ENCODE results near the gene ASPRV1. TPM values are rescaled to one million over a fixed set of nuclear protein-coding genes. Genes with fewer than 3 reads are reported as not detected.

ASPRV1 gene
- total and polyA plus RNA-seq, 9 donors, result 2.1 to 3.7 (median 2.8) TPM

Other genes with a start within 250 kb of the ASPRV1 start
- 20.2 TPM for gene ANXA4, start 219.5 kb downstream of the ASPRV1 start, total RNA-seq
- 10 to 100 TPM; 24.7 to 51.1 (median 31.0) TPM for gene ANXA4, start 219.5 kb downstream of the ASPRV1 start, polyA plus RNA-seq (ENCODE audit: insufficient read depth in 1 of 8, insufficient read length in 8 of 8, low replicate concordance in 1 of 8)
- 7.5 TPM for gene GMCL1, start 132.0 kb downstream of the ASPRV1 start, total RNA-seq
- 10 to 100 TPM in 4 of 8 donors, 1 to 10 TPM in 4; 8.7 to 13.2 (median 10.0) TPM for gene GMCL1, start 132.0 kb downstream of the ASPRV1 start, polyA plus RNA-seq (ENCODE audit: insufficient read depth in 1 of 8, insufficient read length in 8 of 8, low replicate concordance in 1 of 8)
- 62.6 TPM for gene SNRNP27, start 67.7 kb downstream of the ASPRV1 start, total RNA-seq
- gene SNRNP27, start 67.7 kb downstream of the ASPRV1 start, polyA plus RNA-seq (ENCODE audit: insufficient read depth in 1 of 8, insufficient read length in 8 of 8, low replicate concordance in 1 of 8), result 10 to 100 TPM; 63.5 to 73.9 (median 70.3) TPM
- gene MXD1, start 46.5 kb downstream of the ASPRV1 start, total RNA-seq, result 2.7 TPM
- gene MXD1, start 46.5 kb downstream of the ASPRV1 start, polyA plus RNA-seq (ENCODE audit: insufficient read depth in 1 of 8, insufficient read length in 8 of 8, low replicate concordance in 1 of 8), result 1 to 10 TPM; 4.1 to 7.2 (median 5.3) TPM
- gene PCBP1, start 125.8 kb upstream of the ASPRV1 start, total RNA-seq, result 36.1 TPM
- 100 to 1,000 TPM; 269 to 318 (median 299) TPM for gene PCBP1, start 125.8 kb upstream of the ASPRV1 start, polyA plus RNA-seq (ENCODE audit: insufficient read depth in 1 of 8, insufficient read length in 8 of 8, low replicate concordance in 1 of 8)
- 12.6 TPM for gene C2orf42, start 229.4 kb upstream of the ASPRV1 start, total RNA-seq
- gene C2orf42, start 229.4 kb upstream of the ASPRV1 start, polyA plus RNA-seq (ENCODE audit: insufficient read depth in 1 of 8, insufficient read length in 8 of 8, low replicate concordance in 1 of 8), result 10 to 100 TPM in 2 of 8 donors, 1 to 10 TPM in 6; 7.7 to 11.9 (median 8.5) TPM